ENCODE results near the gene UBN1.

Gene UBN1

DNA sequence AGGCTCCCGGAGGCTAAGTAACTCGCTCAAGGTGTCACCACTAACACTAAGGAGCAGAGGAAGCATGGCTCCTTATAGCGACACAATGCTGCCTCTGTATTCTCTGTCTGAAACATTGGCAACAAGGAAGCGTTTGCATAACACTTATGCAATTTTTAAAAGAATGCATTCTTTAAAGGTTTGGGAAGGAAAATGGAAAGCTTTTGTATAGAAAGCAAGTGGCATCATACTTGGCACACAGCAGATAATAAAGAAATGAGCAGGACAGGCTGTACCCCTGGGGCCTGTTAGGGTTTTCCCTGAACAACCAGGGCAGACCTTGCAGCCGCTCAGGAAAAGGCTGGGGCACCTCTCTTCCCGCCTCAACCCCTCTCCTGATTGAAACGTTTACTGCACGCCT lies 52.8 kb downstream of the UBN1 start:
- Histone ChIP-seq H3K27me3 (ENCODE audit: insufficient read depth, insufficient read length) (no peaks in the 10 kb centered on the region), H3K36me3 (ENCODE audit: insufficient read depth, insufficient read length, low read length) (peaks cover 46% of the 10 kb centered on the region), H3K9me3 (ENCODE audit: insufficient read depth, low read length) (0 out of 2 replicates have a peak, but pooled peaks cover 5% of the 10 kb centered on the region), H3K4me1 (ENCODE audit: insufficient read depth, insufficient read length) (no peaks in the 10 kb centered on the region), H3K9ac (ENCODE audit: insufficient read length, low read depth) (no peak overlapping the region), H3K4me3 (ENCODE audit: insufficient read length, low read depth) (no peak overlapping the region)
- no peak for DNase-seq (ENCODE audit: low read depth, low spot score)
- TF ChIP-seq SUZ12 (IDR thresholded peaks at IDR 0.05; ENCODE audit: extremely low read depth, insufficient read depth, insufficient read length) (no peak), YY1 (IDR thresholded peaks at IDR 0.05; ENCODE audit: insufficient read depth, insufficient read length) (no peak), ZNF274 (IDR thresholded peaks at IDR 0.05; ENCODE audit: low read depth, low read length) (no peak)

DNA sequence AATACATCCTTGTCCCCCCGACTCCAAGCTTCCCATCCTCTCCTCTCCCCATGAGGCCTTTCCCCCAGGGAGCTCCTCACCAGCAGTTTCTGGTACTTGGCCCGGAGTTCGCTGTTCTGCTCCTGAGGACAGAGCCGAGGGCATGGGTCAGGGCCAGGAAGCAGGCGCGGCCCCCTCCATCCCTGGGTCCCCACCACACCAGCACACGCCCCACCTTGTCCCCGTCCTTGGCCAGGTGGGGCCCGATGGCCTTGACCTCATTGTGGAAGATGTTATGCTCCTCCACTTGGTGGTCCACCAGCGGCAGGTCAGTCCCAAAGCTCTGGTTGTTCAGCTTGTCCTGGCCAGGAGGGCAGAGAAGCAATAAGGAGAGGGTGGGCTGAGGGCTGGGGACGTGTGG lies 53.5 kb downstream of the UBN1 start:
- Histone ChIP-seq H3K36me3 (ENCODE audit: insufficient read depth, insufficient read length, low read length) (peaks cover 38% of the 10 kb centered on the region), H3K4me3 (ENCODE audit: insufficient read length, low read depth) (no peak overlapping the region), H3K9ac (ENCODE audit: insufficient read length, low read depth) (no peak overlapping the region), H3K4me1 (ENCODE audit: insufficient read depth, insufficient read length) (no peaks in the 10 kb centered on the region), H3K9me3 (ENCODE audit: insufficient read depth, low read length) (0 out of 2 replicates have a peak, but pooled peaks cover 5% of the 10 kb centered on the region), H3K27me3 (ENCODE audit: insufficient read depth, insufficient read length) (no peaks in the 10 kb centered on the region)
- TF ChIP-seq ZNF274 (IDR thresholded peaks at IDR 0.05; ENCODE audit: low read depth, low read length) (no peak), YY1 (IDR thresholded peaks at IDR 0.05; ENCODE audit: insufficient read depth, insufficient read length) (no peak), SUZ12 (IDR thresholded peaks at IDR 0.05; ENCODE audit: extremely low read depth, insufficient read depth, insufficient read length) (no peak)
- DNase-seq (ENCODE audit: low read depth, low spot score): no peak

DNA sequence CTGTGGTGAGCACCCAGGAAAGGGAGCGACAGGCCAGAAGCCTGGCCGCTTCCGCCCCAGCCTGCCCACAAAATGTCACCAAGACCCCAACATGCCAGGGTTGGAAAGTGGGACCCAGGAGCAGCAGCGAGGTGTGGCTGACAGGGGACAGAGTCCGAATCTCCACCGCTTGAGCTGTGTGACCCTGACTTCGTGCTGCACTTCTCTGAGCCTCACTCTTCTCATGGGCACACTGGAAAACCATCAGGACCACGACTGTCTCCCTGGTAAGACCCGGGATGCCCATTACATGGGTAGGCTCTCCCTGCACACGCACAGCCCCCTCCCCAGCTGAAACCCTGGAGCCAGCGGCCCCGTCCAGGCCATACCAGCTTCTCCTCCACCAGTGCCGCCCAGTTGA lies 54.8 kb downstream of the UBN1 start:
- Histone ChIP-seq H3K4me3 (ENCODE audit: insufficient read length, low read depth) (no peak overlapping the region), H3K9ac (ENCODE audit: insufficient read length, low read depth) (no peak overlapping the region), H3K4me1 (ENCODE audit: insufficient read depth, insufficient read length) (no peaks in the 10 kb centered on the region), H3K27me3 (ENCODE audit: insufficient read depth, insufficient read length) (no peaks in the 10 kb centered on the region), H3K36me3 (ENCODE audit: insufficient read depth, insufficient read length, low read length) (peaks cover 38% of the 10 kb centered on the region), H3K9me3 (ENCODE audit: insufficient read depth, low read length) (0 out of 2 replicates have a peak, but pooled peaks cover 5% of the 10 kb centered on the region)
- TF ChIP-seq ZNF274 (IDR thresholded peaks at IDR 0.05; ENCODE audit: low read depth, low read length) (no peak), YY1 (IDR thresholded peaks at IDR 0.05; ENCODE audit: insufficient read depth, insufficient read length) (no peak), SUZ12 (IDR thresholded peaks at IDR 0.05; ENCODE audit: extremely low read depth, insufficient read depth, insufficient read length) (no peak)
- no peak for DNase-seq (ENCODE audit: low read depth, low spot score)

DNA sequence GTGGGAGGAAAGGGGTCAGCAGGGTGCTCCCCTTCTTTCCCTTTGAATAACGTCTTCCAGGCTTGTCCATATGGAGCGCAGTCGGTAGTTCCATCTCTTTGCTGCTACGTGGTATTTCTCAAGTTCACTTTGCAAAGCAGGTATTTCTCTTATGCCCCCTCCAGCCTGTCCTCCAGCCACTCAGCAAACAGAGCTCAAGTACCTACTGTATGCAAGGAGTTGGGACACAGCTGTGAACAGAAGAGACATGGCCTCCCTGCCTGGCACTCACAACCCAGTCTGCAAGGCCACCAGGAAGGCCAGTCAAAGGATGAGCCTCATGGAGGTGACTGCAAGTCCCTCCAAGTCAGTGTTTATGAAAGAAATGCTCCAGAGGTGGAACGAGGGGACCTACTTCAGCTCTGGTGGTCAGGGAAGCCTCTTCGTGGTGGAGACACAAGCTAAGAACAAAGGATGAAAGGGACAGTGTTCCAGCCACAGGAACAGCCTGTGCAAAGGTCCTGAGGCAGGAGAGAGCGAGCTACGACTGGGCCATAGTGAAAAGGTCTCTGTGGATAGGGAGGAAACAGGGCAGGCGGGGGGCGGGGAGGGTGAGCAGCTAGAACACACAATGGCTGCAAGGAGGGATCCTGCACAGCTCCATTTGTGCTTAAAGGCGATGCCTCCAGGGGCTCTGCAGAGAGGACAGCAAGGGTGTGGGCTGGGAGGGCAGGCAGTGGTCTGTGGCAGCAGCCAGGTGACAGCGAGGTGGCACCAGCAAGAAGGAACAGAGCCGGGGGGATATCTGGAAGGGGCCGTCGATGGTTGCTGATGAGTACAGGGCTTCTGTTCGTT lies 57.0 kb downstream of the UBN1 start:
- no peak overlapping the region for H3K4me3 ChIP-seq (ENCODE audit: insufficient read length, low read depth)
- H3K4me1 ChIP-seq (ENCODE audit: insufficient read depth, insufficient read length): peaks cover 3% of the 10 kb centered on the region
- no peaks in the 10 kb centered on the region for H3K9me3 ChIP-seq (ENCODE audit: insufficient read depth, low read length)

DNA sequence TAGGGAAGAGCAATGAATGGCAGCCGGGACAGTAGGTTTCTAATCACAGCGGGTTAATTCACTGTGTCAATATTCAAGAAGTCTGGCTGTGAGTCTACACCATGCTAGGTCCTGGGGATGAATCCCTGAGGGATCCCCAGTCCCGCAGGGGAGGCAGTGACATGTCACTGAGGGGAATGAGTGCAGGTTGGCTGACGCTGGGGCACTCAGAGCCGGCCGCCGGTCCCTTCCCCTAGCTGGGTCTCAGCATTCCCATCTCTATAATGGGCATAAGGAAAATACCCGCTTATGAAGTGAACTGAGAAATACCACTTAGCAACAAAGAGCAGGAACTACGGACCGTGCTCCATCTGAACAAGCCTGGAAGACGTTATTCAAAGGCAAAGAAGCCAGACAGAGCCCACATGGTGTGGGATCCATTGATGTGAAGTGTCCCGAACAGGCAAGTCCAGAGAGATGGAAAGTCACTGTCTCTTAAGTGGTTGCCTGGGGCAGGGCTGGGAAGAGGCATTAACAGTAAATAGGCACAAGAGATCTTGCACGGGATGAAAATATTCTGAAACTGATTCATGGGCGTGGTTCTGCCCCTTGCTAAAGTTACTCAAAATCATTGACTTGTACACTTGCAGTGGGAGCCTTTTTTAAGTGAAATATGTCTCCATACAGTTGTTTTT lies 57.8 kb downstream of the UBN1 start:
- Histone ChIP-seq H3K27me3 (ENCODE audit: insufficient read depth, insufficient read length) (no peaks in the 10 kb centered on the region), H3K36me3 (ENCODE audit: insufficient read depth, insufficient read length, low read length) (peaks cover 17% of the 10 kb centered on the region), H3K9me3 (ENCODE audit: insufficient read depth, low read length) (no peaks in the 10 kb centered on the region), H3K9ac (ENCODE audit: insufficient read length, low read depth) (no peak overlapping the region), H3K4me3 (ENCODE audit: insufficient read length, low read depth) (no peak overlapping the region), H3K4me1 (ENCODE audit: insufficient read depth, insufficient read length) (peaks cover 6% of the 10 kb centered on the region)
- TF ChIP-seq SUZ12 (IDR thresholded peaks at IDR 0.05; ENCODE audit: extremely low read depth, insufficient read depth, insufficient read length) (no peak), ZNF274 (IDR thresholded peaks at IDR 0.05; ENCODE audit: low read depth, low read length) (no peak), YY1 (IDR thresholded peaks at IDR 0.05; ENCODE audit: insufficient read depth, insufficient read length) (no peak)
- no peak for DNase-seq (ENCODE audit: low read depth, low spot score)

More for the DNA sequence above, 57.0 kb downstream of the UBN1 start:
- H3K36me3 ChIP-seq (ENCODE audit: insufficient read depth, insufficient read length, low read length): peaks cover 20% of the 10 kb centered on the region
- DNase-seq (ENCODE audit: low read depth, low spot score): no peak
- no peak overlapping the region for H3K9ac ChIP-seq (ENCODE audit: insufficient read length, low read depth)
- no peaks in the 10 kb centered on the region for H3K27me3 ChIP-seq (ENCODE audit: insufficient read depth, insufficient read length)
- no peak for TF ChIP-seq YY1 (IDR thresholded peaks at IDR 0.05; ENCODE audit: insufficient read depth, insufficient read length)
- TF ChIP-seq SUZ12 (IDR thresholded peaks at IDR 0.05; ENCODE audit: extremely low read depth, insufficient read depth, insufficient read length): no peak
- no peak for TF ChIP-seq ZNF274 (IDR thresholded peaks at IDR 0.05; ENCODE audit: low read depth, low read length)

- Histone ChIP-seq H3K9ac (ENCODE audit: insufficient read length, low read depth) (no peak overlapping the region), H3K4me1 (ENCODE audit: insufficient read depth, insufficient read length) (peaks cover 10% of the 10 kb centered on the region), H3K9me3 (ENCODE audit: insufficient read depth, low read length) (no peaks in the 10 kb centered on the region), H3K27me3 (ENCODE audit: insufficient read depth, insufficient read length) (no peaks in the 10 kb centered on the region), H3K4me3 (ENCODE audit: insufficient read length, low read depth) (no peak overlapping the region), H3K36me3 (ENCODE audit: insufficient read depth, insufficient read length, low read length) (no peaks in the 10 kb centered on the region)
- no peak for DNase-seq (ENCODE audit: low read depth, low spot score)
- TF ChIP-seq YY1 (IDR thresholded peaks at IDR 0.05; ENCODE audit: insufficient read depth, insufficient read length): no peak
- no peak for TF ChIP-seq SUZ12 (IDR thresholded peaks at IDR 0.05; ENCODE audit: extremely low read depth, insufficient read depth, insufficient read length)
- TF ChIP-seq ZNF274 (IDR thresholded peaks at IDR 0.05; ENCODE audit: low read depth, low read length): no peak
These were observed 61.6 kb downstream of the UBN1 start for GRCh38 chr16:4908854-4909401.

DNA sequence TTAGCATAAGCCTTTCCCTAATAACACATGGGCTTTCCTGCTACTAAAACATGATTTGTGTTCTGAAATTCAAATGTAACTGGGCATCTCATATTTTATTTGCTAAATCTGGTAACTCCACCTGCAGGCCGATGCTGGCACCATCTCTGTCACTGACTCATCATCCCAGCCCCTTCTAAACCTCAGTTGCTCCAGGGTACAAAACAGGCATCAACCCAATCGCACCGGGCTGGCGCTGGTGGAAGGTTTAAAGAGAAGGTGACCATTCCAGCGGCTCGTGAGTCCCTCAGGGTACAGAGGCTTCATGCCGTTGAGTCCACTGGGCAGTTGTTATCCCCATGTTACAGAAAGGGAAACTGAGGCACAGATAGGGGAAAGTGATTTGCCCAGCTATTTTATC lies 62.5 kb downstream of the UBN1 start:
- no peak overlapping the region for H3K4me3 ChIP-seq (ENCODE audit: insufficient read length, low read depth)
- H3K4me1 ChIP-seq (ENCODE audit: insufficient read depth, insufficient read length): peaks cover 10% of the 10 kb centered on the region
- no peaks in the 10 kb centered on the region for H3K27me3 ChIP-seq (ENCODE audit: insufficient read depth, insufficient read length)
- H3K9me3 ChIP-seq (ENCODE audit: insufficient read depth, low read length): no peaks in the 10 kb centered on the region
- H3K9ac ChIP-seq (ENCODE audit: insufficient read length, low read depth): no peak overlapping the region
- H3K36me3 ChIP-seq (ENCODE audit: insufficient read depth, insufficient read length, low read length): no peaks in the 10 kb centered on the region
- DNase-seq (ENCODE audit: low read depth, low spot score): no peak
- TF ChIP-seq SUZ12 (IDR thresholded peaks at IDR 0.05; ENCODE audit: extremely low read depth, insufficient read depth, insufficient read length) (no peak), ZNF274 (IDR thresholded peaks at IDR 0.05; ENCODE audit: low read depth, low read length) (no peak), YY1 (IDR thresholded peaks at IDR 0.05; ENCODE audit: insufficient read depth, insufficient read length) (no peak)
